Gastrocnemius medialis (tissue), 4 donors: ENCODE results near the gene GNB1L.

Experiments used
- CTCF ChIP-seq, 5 experiments: fragments of 450-650 bp in 3 of 5; fragments of 200-600 bp in 2 of 5; sonication (generic) in 2 of 5; IDR thresholded peaks in 4 of 5; conservative IDR thresholded peaks in 1 of 5; 1 replicate in 4 of 5; 2 replicates in 1 of 5; pipeline ENCODE4 v1.5.1; 2016 to 2019; ENCODE audit warnings: antibody characterized with exemption in 5 of 5, mild to moderate bottlenecking in 3 of 5, moderate library complexity in 3 of 5
- POLR2A ChIP-seq, 2 donors: fragments of 450-650 bp; IDR thresholded peaks; one replicate each; pipeline ENCODE4 v1.6.1; 2017; ENCODE audit warnings: antibody characterized with exemption in 2 of 2, mild to moderate bottlenecking in 2 of 2, moderate library complexity in 2 of 2

- TF ChIP-seq CTCF (IDR thresholded peaks at IDR 0.05 in 4 of 5, conservative IDR thresholded peaks at IDR 0.05 in 1 of 5) (no peak), POLR2A (IDR thresholded peaks at IDR 0.05) (no peak)
Observed at GRCh38 chr22:19872779-19873137, 18.1 kb upstream of the GNB1L start.
